Measurements from ENCODE around the gene KCNH8.
"Not testable (repeated sequence)": the region's sequence is repeated elsewhere in the genome, so short reads cannot be mapped to it uniquely, and the experiment has no call there.

KCNH8 gene

DNA sequence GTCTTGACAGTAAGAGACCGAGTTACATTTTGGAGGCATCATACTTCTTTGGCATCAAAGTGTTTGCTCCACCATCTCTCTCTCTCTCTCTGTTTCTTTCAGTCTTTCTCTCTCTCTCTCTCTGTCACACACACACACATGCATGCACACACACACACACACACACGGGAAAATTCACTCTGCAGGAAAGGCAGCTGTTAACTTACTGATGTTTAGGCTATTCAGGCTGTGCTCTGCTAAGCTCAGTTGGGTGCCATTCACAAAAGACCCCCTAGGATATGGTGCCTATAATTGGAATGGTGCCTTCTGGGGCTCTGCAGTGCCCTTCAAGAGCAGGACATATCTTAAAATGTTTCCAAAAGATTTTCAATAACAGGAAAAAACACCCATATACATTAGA lies 78.2 kb downstream of the KCNH8 start:
- no peak overlapping the region for H3K27ac ChIP-seq
- H3K4me2 ChIP-seq (ENCODE audit: low read length), result no peak overlapping the region
- no peak overlapping the region for H3K4me3 ChIP-seq (ENCODE audit: low read depth, low read length)
- H3K9ac ChIP-seq, result no peak overlapping the region
- TF ChIP-seq, protein P1, sequence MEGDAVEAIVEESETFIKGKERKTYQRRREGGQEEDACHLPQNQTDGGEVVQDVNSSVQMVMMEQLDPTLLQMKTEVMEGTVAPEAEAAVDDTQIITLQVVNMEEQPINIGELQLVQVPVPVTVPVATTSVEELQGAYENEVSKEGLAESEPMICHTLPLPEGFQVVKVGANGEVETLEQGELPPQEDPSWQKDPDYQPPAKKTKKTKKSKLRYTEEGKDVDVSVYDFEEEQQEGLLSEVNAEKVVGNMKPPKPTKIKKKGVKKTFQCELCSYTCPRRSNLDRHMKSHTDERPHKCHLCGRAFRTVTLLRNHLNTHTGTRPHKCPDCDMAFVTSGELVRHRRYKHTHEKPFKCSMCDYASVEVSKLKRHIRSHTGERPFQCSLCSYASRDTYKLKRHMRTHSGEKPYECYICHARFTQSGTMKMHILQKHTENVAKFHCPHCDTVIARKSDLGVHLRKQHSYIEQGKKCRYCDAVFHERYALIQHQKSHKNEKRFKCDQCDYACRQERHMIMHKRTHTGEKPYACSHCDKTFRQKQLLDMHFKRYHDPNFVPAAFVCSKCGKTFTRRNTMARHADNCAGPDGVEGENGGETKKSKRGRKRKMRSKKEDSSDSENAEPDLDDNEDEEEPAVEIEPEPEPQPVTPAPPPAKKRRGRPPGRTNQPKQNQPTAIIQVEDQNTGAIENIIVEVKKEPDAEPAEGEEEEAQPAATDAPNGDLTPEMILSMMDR (IDR thresholded peaks at IDR 0.05), result no peak
- no peaks in the 10 kb centered on the region for H3K79me2 ChIP-seq
- no peaks in the 10 kb centered on the region for H3K36me3 ChIP-seq (ENCODE audit: control insufficient read depth, insufficient read depth, low read length)
- H3K9me3 ChIP-seq (ENCODE audit: control insufficient read depth, low read length), result no peaks in the 10 kb centered on the region
- no peak overlapping the region for H2AFZ ChIP-seq
- no peaks in the 10 kb centered on the region for H3K4me1 ChIP-seq
- H3K27me3 ChIP-seq (ENCODE audit: control insufficient read depth, insufficient read depth, low read length), result no peaks in the 10 kb centered on the region

DNA sequence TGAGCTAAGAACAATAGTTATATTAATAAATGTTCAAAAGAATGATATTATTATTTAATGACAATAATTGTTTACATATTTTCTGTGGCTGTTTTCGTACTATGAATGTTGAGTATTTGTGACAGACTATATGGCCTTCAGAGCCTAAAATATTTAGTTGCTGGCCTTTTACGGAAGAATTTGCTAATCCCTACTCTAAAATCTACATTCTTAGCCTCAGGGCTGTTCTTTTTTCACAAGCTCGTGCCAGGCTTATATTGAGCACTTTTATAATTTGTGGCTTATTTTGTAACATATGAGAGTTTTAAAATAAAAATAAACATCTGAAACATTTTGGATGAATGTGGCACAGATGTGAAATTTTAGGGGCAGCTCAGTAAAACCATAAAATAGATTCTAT lies 79.9 kb downstream of the KCNH8 start:
- H3K27ac ChIP-seq, result no peak overlapping the region
- H3K4me3 ChIP-seq (ENCODE audit: low read depth, low read length), result no peak overlapping the region
- H3K9ac ChIP-seq, result no peak overlapping the region
- H3K27me3 ChIP-seq (ENCODE audit: control insufficient read depth, insufficient read depth, low read length), result no peaks in the 10 kb centered on the region
- H3K4me2 ChIP-seq (ENCODE audit: low read length), result no peak overlapping the region
- H3K4me1 ChIP-seq, result no peaks in the 10 kb centered on the region
- no peaks in the 10 kb centered on the region for H3K9me3 ChIP-seq (ENCODE audit: control insufficient read depth, low read length)
- H3K36me3 ChIP-seq (ENCODE audit: control insufficient read depth, insufficient read depth, low read length), result no peaks in the 10 kb centered on the region
- TF ChIP-seq, protein P1 (IDR thresholded peaks at IDR 0.05), result no peak
- H2AFZ ChIP-seq, result no peak overlapping the region
- H3K79me2 ChIP-seq, result no peaks in the 10 kb centered on the region

DNA sequence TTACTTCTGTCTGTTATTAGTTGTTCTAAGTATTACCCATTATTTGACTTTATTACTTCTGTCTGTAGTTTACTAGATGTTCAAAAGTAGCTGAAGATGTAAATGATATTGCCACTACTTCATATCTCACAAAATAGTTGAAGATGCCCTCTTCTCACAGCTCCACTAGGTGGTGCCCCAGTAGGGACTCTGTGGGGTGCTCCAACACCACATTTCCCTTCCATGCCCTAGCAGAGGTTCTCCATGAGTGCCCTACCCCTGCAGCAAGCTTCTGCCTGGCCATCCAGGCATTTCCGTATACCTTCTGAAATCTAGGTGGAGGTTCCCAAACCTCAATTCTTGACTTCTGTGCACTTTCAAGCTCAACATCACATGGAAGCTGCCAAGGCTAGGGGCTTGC lies 80.8 kb downstream of the KCNH8 start:
- Histone ChIP-seq H3K9me3 (ENCODE audit: control insufficient read depth, low read length) (no peaks in the 10 kb centered on the region), H3K27ac (no peak overlapping the region)
- TF ChIP-seq, protein P1 (IDR thresholded peaks at IDR 0.05), result no peak

DNA sequence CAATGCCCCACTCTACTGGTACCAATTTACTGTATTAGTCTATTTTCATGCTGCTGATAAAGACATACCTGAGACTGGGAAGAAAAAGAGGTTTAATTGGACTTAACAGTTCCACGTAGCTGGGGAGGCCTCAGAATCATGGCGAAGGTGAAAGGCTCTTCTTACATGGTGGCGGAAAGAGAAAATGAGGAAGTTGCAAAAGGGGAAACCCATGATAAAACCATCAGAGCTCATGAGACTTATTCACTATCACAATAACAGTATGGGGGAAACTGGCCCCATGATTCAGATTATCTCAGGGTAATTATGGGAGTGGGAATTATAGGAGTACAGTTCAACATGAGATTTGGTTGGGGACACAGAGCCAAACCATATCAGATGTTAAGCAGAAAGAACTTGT lies 81.6 kb downstream of the KCNH8 start:
- not testable (repeated sequence) for H2AFZ ChIP-seq; H3K4me2 ChIP-seq (ENCODE audit: low read length); H3K4me1 ChIP-seq; H3K36me3 ChIP-seq (ENCODE audit: control insufficient read depth, insufficient read depth, low read length); H3K9ac ChIP-seq; H3K9me3 ChIP-seq (ENCODE audit: control insufficient read depth, low read length); H3K4me3 ChIP-seq (ENCODE audit: low read depth, low read length); H3K27ac ChIP-seq; H3K79me2 ChIP-seq; H3K27me3 ChIP-seq (ENCODE audit: control insufficient read depth, insufficient read depth, low read length)

More for the DNA sequence above, 80.8 kb downstream of the KCNH8 start:
- no peak overlapping the region for H3K4me3 ChIP-seq (ENCODE audit: low read depth, low read length)
- H3K9ac ChIP-seq, result no peak overlapping the region
- H3K4me1 ChIP-seq, result no peaks in the 10 kb centered on the region
- H3K4me2 ChIP-seq (ENCODE audit: low read length), result no peak overlapping the region
- H3K36me3 ChIP-seq (ENCODE audit: control insufficient read depth, insufficient read depth, low read length), result no peaks in the 10 kb centered on the region
- H3K79me2 ChIP-seq, result peaks cover 2% of the 10 kb centered on the region
- no peak overlapping the region for H2AFZ ChIP-seq
- no peaks in the 10 kb centered on the region for H3K27me3 ChIP-seq (ENCODE audit: control insufficient read depth, insufficient read depth, low read length)

DNA sequence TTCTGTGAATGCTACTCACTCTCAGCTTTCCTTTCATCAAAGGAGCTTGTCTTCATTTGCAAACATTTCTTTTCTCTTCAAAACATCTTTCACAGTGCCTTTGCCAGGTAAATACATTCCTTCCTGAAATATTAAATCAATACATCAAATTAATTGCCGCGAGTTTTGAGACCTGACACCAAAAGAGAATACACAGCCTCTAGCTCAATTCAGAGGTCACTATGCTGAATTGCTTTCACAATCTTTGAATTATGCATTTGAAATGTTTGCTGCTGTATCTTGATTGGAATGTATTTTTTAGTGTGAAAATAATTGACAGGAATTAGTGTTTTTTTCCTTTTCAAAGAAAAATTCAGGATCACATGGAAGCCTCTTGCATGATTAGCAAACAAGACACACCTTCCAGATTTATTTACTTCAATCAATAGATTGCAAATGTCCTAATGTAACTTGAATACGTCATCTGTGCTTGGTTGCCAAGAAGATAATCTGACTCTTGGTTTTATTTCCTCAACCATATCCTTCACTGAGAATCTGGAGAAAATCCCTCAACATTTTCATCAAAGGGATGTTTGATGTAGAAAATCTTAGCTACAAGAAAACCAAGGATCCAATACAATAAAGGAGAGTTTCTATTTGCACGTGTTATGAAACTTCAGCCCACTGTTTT lies 83.6 kb downstream of the KCNH8 start:
- TF ChIP-seq, protein P1 (IDR thresholded peaks at IDR 0.05), result no peak
- no peaks in the 10 kb centered on the region for H3K4me1 ChIP-seq
- no peak overlapping the region for H2AFZ ChIP-seq
- no peak overlapping the region for H3K4me3 ChIP-seq (ENCODE audit: low read depth, low read length)
- no peaks in the 10 kb centered on the region for H3K36me3 ChIP-seq (ENCODE audit: control insufficient read depth, insufficient read depth, low read length)
- H3K4me2 ChIP-seq (ENCODE audit: low read length), result no peak overlapping the region
- H3K27ac ChIP-seq, result no peak overlapping the region
- no peaks in the 10 kb centered on the region for H3K27me3 ChIP-seq (ENCODE audit: control insufficient read depth, insufficient read depth, low read length)
- no peaks in the 10 kb centered on the region for H3K9me3 ChIP-seq (ENCODE audit: control insufficient read depth, low read length)
- peaks cover 3% of the 10 kb centered on the region for H3K79me2 ChIP-seq
- H3K9ac ChIP-seq, result no peak overlapping the region

All from parathyroid adenoma (tissue), 2 donors.